NCI-H187 (cell line): ENCODE measurements around the gene RNF169.
"Not testable (repeated sequence)": the region's sequence is repeated elsewhere in the genome, so short reads cannot be mapped to it uniquely, and the experiment has no call there.

Experiments used
- DNase-seq, 2 experiments: peaks; one replicate each; lab custom pipeline; 2025; lab: John Stamatoyannopoulos, UW

Gene RNF169

GRCh38 chr11:74820763-74821162 lies 72.1 kb downstream of the RNF169 start:
- no peak for DNase-seq

- DNase-seq = no peak
Observed at GRCh38 chr11:74822170-74822569, 73.5 kb downstream of the RNF169 start.

- DNase-seq = no peak
Observed at GRCh38 chr11:74824285-74824982, 75.8 kb downstream of the RNF169 start.

- not testable (repeated sequence) for DNase-seq
Observed at GRCh38 chr11:74825596-74825995, 76.9 kb downstream of the RNF169 start.

GRCh38 chr11:74826901-74827300 lies 78.3 kb downstream of the RNF169 start:
- DNase-seq = no peak

GRCh38 chr11:74837191-74837590 lies 88.5 kb downstream of the RNF169 start:
- no peak for DNase-seq

- DNase-seq = no peak
Observed at GRCh38 chr11:74838188-74838587, 89.5 kb downstream of the RNF169 start.

- DNase-seq = no peak
Observed at GRCh38 chr11:74839446-74839845, 90.8 kb downstream of the RNF169 start.

GRCh38 chr11:74839971-74840370 lies 91.3 kb downstream of the RNF169 start:
- DNase-seq = no peak

- DNase-seq = no peak
Observed at GRCh38 chr11:74840486-74840885, 91.8 kb downstream of the RNF169 start.

- DNase-seq = no peak
Observed at GRCh38 chr11:74842967-74843366, 94.3 kb downstream of the RNF169 start.

GRCh38 chr11:74844072-74844471 lies 95.4 kb downstream of the RNF169 start:
- no peak for DNase-seq

GRCh38 chr11:74844865-74845264 lies 96.2 kb downstream of the RNF169 start:
- no peak for DNase-seq

GRCh38 chr11:74845978-74846517 lies 97.4 kb downstream of the RNF169 start:
- no peak for DNase-seq

GRCh38 chr11:74846770-74847169 lies 98.1 kb downstream of the RNF169 start:
- no peak for DNase-seq

- DNase-seq = no peak
Observed at GRCh38 chr11:74847395-74847794, 98.7 kb downstream of the RNF169 start.

- DNase-seq = no peak
Observed at GRCh38 chr11:74847895-74848294, 99.2 kb downstream of the RNF169 start.

- DNase-seq = no peak
Observed at GRCh38 chr11:74849525-74850391, 101.1 kb downstream of the RNF169 start.

- no peak for DNase-seq
Observed at GRCh38 chr11:74853223-74853622, 104.6 kb downstream of the RNF169 start.

- DNase-seq = no peak
Observed at GRCh38 chr11:74860743-74861142, 112.1 kb downstream of the RNF169 start.

- DNase-seq = no peak
Observed at GRCh38 chr11:74863410-74863809, 114.8 kb downstream of the RNF169 start.

- DNase-seq = no peak
Observed at GRCh38 chr11:74866557-74866956, 117.9 kb downstream of the RNF169 start.

- no peak for DNase-seq
Observed at GRCh38 chr11:74870485-74870884, 121.8 kb downstream of the RNF169 start.
